Loucy (cell line): ENCODE results near the gene EPYC.

Experiments
- H2AFZ ChIP-seq: fragments of 200-600 bp; sonication (generic); 2 replicates; pipeline ENCODE4 v1.6.0; 2016; ENCODE audit warnings: antibody characterized with exemption, mild to moderate bottlenecking, low read length, moderate library complexity
- H3F3A ChIP-seq: fragments of 200-600 bp; 2 replicates; pipeline ENCODE4 v1.6.0; 2016; ENCODE audit warnings: antibody characterized with exemption, low read depth, mild to moderate bottlenecking
- H3K27me3 ChIP-seq: fragments of 200-600 bp; sonication (generic); 2 replicates; pipeline ENCODE4 v1.6.1; 2014; ENCODE audit warnings: low read length, mild to moderate bottlenecking; ENCODE audit not compliant: insufficient read depth, poor library complexity, severe bottlenecking
- H3K36me3 ChIP-seq: fragments of 200-600 bp; sonication (generic); 2 replicates; pipeline ENCODE4 v1.6.1; 2016; ENCODE audit warnings: low read length; ENCODE audit not compliant: insufficient read depth
- H3K4me1 ChIP-seq: fragments of 200-600 bp; sonication (generic); 2 replicates; pipeline ENCODE4 v1.5.1; 2014; ENCODE audit warnings: low read length, mild to moderate bottlenecking; ENCODE audit not compliant: insufficient read depth, poor library complexity, severe bottlenecking
- H3K4me2 ChIP-seq: fragments of 200-600 bp; sonication (generic); 2 replicates; pipeline ENCODE4 v1.6.0; 2014; ENCODE audit warnings: antibody characterized with exemption, low read length, low read depth, mild to moderate bottlenecking; ENCODE audit not compliant: poor library complexity, severe bottlenecking
- H3K4me3 ChIP-seq: fragments of 200-600 bp; sonication (generic); 2 replicates; pipeline ENCODE4 v1.5.1; 2014; ENCODE audit warnings: low read length, mild to moderate bottlenecking, mixed read lengths; ENCODE audit not compliant: poor library complexity, severe bottlenecking
- H3K79me2 ChIP-seq: fragments of 200-600 bp; sonication (generic); 2 replicates; pipeline ENCODE4 v1.6.1; 2014; ENCODE audit warnings: low read length; ENCODE audit not compliant: insufficient read depth
- H3K9ac ChIP-seq: fragments of 200-600 bp; sonication (generic); 2 replicates; pipeline ENCODE4 v1.6.0; 2014; ENCODE audit warnings: mild to moderate bottlenecking, low read depth, low read length, moderate library complexity; ENCODE audit not compliant: poor library complexity, severe bottlenecking
- H3K9me2 ChIP-seq: fragments of 200-600 bp; sonication (generic); replicated peaks from 2 replicates; pipeline ENCODE4 v1.6.1; 2016; ENCODE audit warnings: low read depth, low read length, mixed read lengths
- H3K9me3 ChIP-seq: fragments of 200-600 bp; sonication (generic); 2 replicates; pipeline ENCODE4 v1.6.1; 2014; ENCODE audit warnings: mild to moderate bottlenecking, antibody characterized with exemption, low read length, low read depth; ENCODE audit not compliant: insufficient read depth
- H4K20me1 ChIP-seq: fragments of 200-600 bp; sonication (generic); 2 replicates; pipeline ENCODE4 v1.6.0; 2014; ENCODE audit warnings: antibody characterized with exemption, low read length, mild to moderate bottlenecking; ENCODE audit not compliant: insufficient read depth, poor library complexity, severe bottlenecking
- CTCF ChIP-seq: fragments of 200-600 bp; sonication (generic); conservative IDR thresholded peaks from 2 replicates; pipeline ENCODE4 v1.5.1; 2014; ENCODE audit warnings: mild to moderate bottlenecking, antibody characterized with exemption, low read length
- EZH2phosphoT487 ChIP-seq: fragments of 200-600 bp; IDR thresholded peaks from 2 replicates; pipeline ENCODE4 v1.6.1; 2018; ENCODE audit warnings: antibody characterized with exemption, mild to moderate bottlenecking, moderate library complexity, borderline replicate concordance

The EPYC gene

GRCh38 chr12:91004872-91005271, at the start of gene EPYC:
TSS of gene EPYC (minus strand) at chr12:91004972. CDS start at chr12:91002565, 2,407 bp downstream.
- H3K79me2 ChIP-seq, result no peaks in the 10 kb centered on the region
- H3F3A ChIP-seq, result no peaks in the 10 kb centered on the region
- no peaks in the 10 kb centered on the region for H3K4me1 ChIP-seq
- TF ChIP-seq CTCF (no peak), EZH2phosphoT487 (no peak)
- H3K4me2 ChIP-seq, result no peak within 1 kb of the TSS
- no peaks in the 10 kb centered on the region for H3K9me3 ChIP-seq
- no peaks in the 10 kb centered on the region for H3K27me3 ChIP-seq
- H4K20me1 ChIP-seq, result no peaks in the 10 kb centered on the region
- H3K4me3 ChIP-seq, result no peak within 1 kb of the TSS
- H3K9me2 ChIP-seq, result no peaks in the 10 kb centered on the region
- no peaks in the 10 kb centered on the region for H3K36me3 ChIP-seq
- H2AFZ ChIP-seq, result no peak within 1 kb of the TSS
- H3K9ac ChIP-seq, result no peak within 1 kb of the TSS

GRCh38 chr12:91053951-91054715, 49.4 kb upstream of the EPYC start:
- no peak overlapping the region for H3K4me2 ChIP-seq
- no peaks in the 10 kb centered on the region for H3K79me2 ChIP-seq
- no peaks in the 10 kb centered on the region for H3K27me3 ChIP-seq
- no peak overlapping the region for H3K4me3 ChIP-seq
- no peaks in the 10 kb centered on the region for H3K4me1 ChIP-seq
- no peak for TF ChIP-seq EZH2phosphoT487
- no peak overlapping the region for H3K9ac ChIP-seq
- no peaks in the 10 kb centered on the region for H3K9me2 ChIP-seq
- H3F3A ChIP-seq, result no peaks in the 10 kb centered on the region
- H4K20me1 ChIP-seq, result no peaks in the 10 kb centered on the region
- H3K36me3 ChIP-seq, result no peaks in the 10 kb centered on the region
- no peak overlapping the region for H2AFZ ChIP-seq
- no peaks in the 10 kb centered on the region for H3K9me3 ChIP-seq

GRCh38 chr12:91052026-91052425, 47.3 kb upstream of the EPYC start:
- TF ChIP-seq EZH2phosphoT487, result no peak
- no peak for TF ChIP-seq CTCF
- no peaks in the 10 kb centered on the region for H3K9me2 ChIP-seq
- H3K27me3 ChIP-seq, result no peaks in the 10 kb centered on the region
- H3K9ac ChIP-seq, result no peak overlapping the region
- no peaks in the 10 kb centered on the region for H3K9me3 ChIP-seq
- H3K4me2 ChIP-seq, result no peak overlapping the region
- H3K4me1 ChIP-seq, result no peaks in the 10 kb centered on the region
- no peak overlapping the region for H2AFZ ChIP-seq
- H3K4me3 ChIP-seq, result no peak overlapping the region
- H3K79me2 ChIP-seq, result no peaks in the 10 kb centered on the region
- H3F3A ChIP-seq, result no peaks in the 10 kb centered on the region
- H3K36me3 ChIP-seq, result no peaks in the 10 kb centered on the region
- no peaks in the 10 kb centered on the region for H4K20me1 ChIP-seq

- H3F3A ChIP-seq, result no peaks in the 10 kb centered on the region
- no peak overlapping the region for H3K4me2 ChIP-seq
- no peak overlapping the region for H3K9ac ChIP-seq
- no peak overlapping the region for H3K4me3 ChIP-seq
- H3K79me2 ChIP-seq, result no peaks in the 10 kb centered on the region
- no peak for TF ChIP-seq CTCF
- TF ChIP-seq EZH2phosphoT487, result no peak
- H3K27me3 ChIP-seq, result no peaks in the 10 kb centered on the region
- H3K9me2 ChIP-seq, result no peaks in the 10 kb centered on the region
- no peaks in the 10 kb centered on the region for H4K20me1 ChIP-seq
- no peaks in the 10 kb centered on the region for H3K36me3 ChIP-seq
- H2AFZ ChIP-seq, result no peak overlapping the region
- H3K4me1 ChIP-seq, result no peaks in the 10 kb centered on the region
- H3K9me3 ChIP-seq, result no peaks in the 10 kb centered on the region
Observed at GRCh38 chr12:91044586-91044985, 39.8 kb upstream of the EPYC start.
